Caco-2 (cell line): ENCODE measurements around the gene SYVN1. TPM values are rescaled to one million over a fixed set of nuclear protein-coding genes. Genes with fewer than 3 reads are reported as not detected.
"Not testable (repeated sequence)": the region's sequence is repeated elsewhere in the genome, so short reads cannot be mapped to it uniquely, and the experiment has no call there.

Source experiments
- BruUV-seq: library from RNA; stranded (reverse); fragments of 400-500 nt; replicated peaks from 2 replicates; lab custom pipeline; 2021; lab: Mats Ljungman, UMichigan
- CTCF ChIA-PET: fragments of 300-600 bp; sonication (Branson Sonifier 250); formaldehyde crosslinking; loops from one replicate; lab custom pipeline; 2022; ENCODE audit warnings: antibody characterized with exemption; lab: Charles Lee
- POLR2A ChIA-PET: fragments of 300-600 bp; sonication (Branson Sonifier 250); formaldehyde crosslinking; loops from one replicate; lab custom pipeline; 2022; ENCODE audit warnings: antibody characterized with exemption; lab: Charles Lee
- DNase-seq, 2 experiments: peaks; one replicate each; pipeline versions ENCODE4 v3.0.0 to v3.0.0-alpha.2; 2020 to 2022
- H3K27me3 ChIP-seq: replicated peaks from 2 replicates; pipeline ENCODE4 v1.6.0; 2011; ENCODE audit warnings: low read length; ENCODE audit not compliant: control insufficient read depth, insufficient read depth
- H3K36me3 ChIP-seq: 2 replicates; pipeline ENCODE4 v1.5.1; 2011; ENCODE audit warnings: low read length; ENCODE audit not compliant: control insufficient read depth, insufficient read depth
- H3K4me1 ChIP-seq: fragments of 250-450 bp; sonication (Bioruptor Pico); 2 replicates; pipeline ENCODE4 v1.5.1; 2020; ENCODE audit warnings: mild to moderate bottlenecking
- H3K4me3 ChIP-seq: 2 replicates; pipeline ENCODE4 v1.5.1; 2011; ENCODE audit warnings: low read depth, mild to moderate bottlenecking, control low read depth, low read length
- H3K9me3 ChIP-seq: fragments of 250-450 bp; sonication (Bioruptor Pico); 2 replicates; pipeline ENCODE4 v1.5.1; 2020; ENCODE audit warnings: mild to moderate bottlenecking, moderate library complexity
- H3K27ac Mint-ChIP-seq: one replicate; pipeline ENCODE4 v1.8.0; 2022; ENCODE audit warnings: mixed read lengths; ENCODE audit not compliant: unreplicated experiment
- H3K27me3 Mint-ChIP-seq: one replicate; pipeline ENCODE4 v1.8.0; 2022; ENCODE audit warnings: mixed read lengths; ENCODE audit not compliant: insufficient read depth, unreplicated experiment
- H3K36me3 Mint-ChIP-seq: one replicate; pipeline ENCODE4 v1.8.0; 2022; ENCODE audit warnings: mild to moderate bottlenecking, mixed read lengths; ENCODE audit not compliant: insufficient read depth, unreplicated experiment
- H3K4me1 Mint-ChIP-seq: one replicate; pipeline ENCODE4 v1.8.0; 2022; ENCODE audit warnings: low read depth, mixed read lengths; ENCODE audit not compliant: unreplicated experiment
- H3K4me3 Mint-ChIP-seq: one replicate; pipeline ENCODE4 v1.8.0; 2022; ENCODE audit warnings: mild to moderate bottlenecking, moderate library complexity, mixed read lengths; ENCODE audit not compliant: unreplicated experiment
- H3K9me3 Mint-ChIP-seq: one replicate; pipeline ENCODE4 v1.8.0; 2022; ENCODE audit warnings: mixed read lengths; ENCODE audit not compliant: unreplicated experiment
- intact Hi-C: fragments of 100-400 bp; cut with micrococcal nuclease; formaldehyde crosslinking; loops from one replicate; pipeline ENCODE4 v1.10.0; 2022; ENCODE audit not compliant: unreplicated experiment
- total RNA-seq: library from RNA; stranded (reverse); gene quantifications from 2 replicates; pipeline ENCODE4 v1.2.3, GENCODE V29; 2022
- TF ChIP-seq, protein P1 (sequence below), 2 experiments: fragments of 200-600 bp in 1 of 2; IDR thresholded peaks; 1 replicate in 1 of 2; 2 replicates in 1 of 2; pipeline versions ENCODE4 v1.5.1 to v1.8.0; 2011 to 2022; ENCODE audit warnings: antibody characterized with exemption in 1 of 2, control low read depth in 1 of 2, inconsistent platforms in 1 of 2, low read depth in 1 of 2, low read length in 1 of 2, mild to moderate bottlenecking in 1 of 2, moderate library complexity in 1 of 2; ENCODE audit not compliant: insufficient read depth in 1 of 2, severe bottlenecking in 1 of 2, unreplicated experiment in 1 of 2

Gene SYVN1
- total RNA-seq, 1 experiment from 2014 or later = 50.9 TPM

DNA sequence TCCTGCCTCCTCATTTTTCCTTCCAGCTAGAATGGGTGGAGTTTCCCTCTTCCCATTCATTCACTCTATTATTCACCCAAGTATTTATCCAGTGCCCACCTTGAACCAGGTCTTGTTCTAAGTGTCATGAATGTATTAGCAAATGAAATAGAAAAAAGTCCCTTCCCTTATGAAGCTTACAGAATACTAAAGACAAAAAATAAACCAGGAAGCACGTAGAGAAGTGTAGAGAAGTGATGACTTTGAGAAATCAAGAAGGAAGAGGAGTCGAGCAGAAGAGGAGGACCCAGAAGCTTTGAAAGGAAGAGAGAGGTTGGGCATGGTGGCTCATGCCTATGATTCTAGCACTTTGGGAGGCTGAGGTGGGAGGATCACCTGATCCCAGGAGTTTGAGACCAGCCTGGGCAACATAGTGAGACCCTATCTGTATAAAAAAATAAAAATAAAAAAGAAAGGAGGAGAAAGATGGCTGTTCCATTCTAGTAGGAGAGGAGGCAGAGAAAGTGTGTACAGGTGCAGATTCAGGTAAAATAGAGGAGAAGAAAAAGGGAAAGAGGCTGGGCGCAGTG is 17.1 kb upstream of the SYVN1 start:
- ChIA-PET CTCF (no interaction called here), POLR2A (no interaction called here)
- Histone ChIP-seq H3K36me3 (no peaks in the 10 kb centered on the region), H3K27me3 (no peaks in the 10 kb centered on the region; the same call in none of the 2 replicates), H3K4me1 (no peaks in the 10 kb centered on the region), H3K4me3 (no peak overlapping the region), H3K9me3 (peaks cover 11% of the 10 kb centered on the region; the same call in 1 of the 2 replicates)
- intact Hi-C loops = no loop called here
- Mint-ChIP-seq H3K27me3 (no peaks in the 10 kb centered on the region), H3K9me3 (no peaks in the 10 kb centered on the region), H3K4me1 (peaks cover 6% of the 10 kb centered on the region), H3K36me3 (no peaks in the 10 kb centered on the region), H3K4me3 (no peak overlapping the region), H3K27ac (no peak overlapping the region)
- BruUV-seq = no TSS peak
- TF ChIP-seq, protein P1, sequence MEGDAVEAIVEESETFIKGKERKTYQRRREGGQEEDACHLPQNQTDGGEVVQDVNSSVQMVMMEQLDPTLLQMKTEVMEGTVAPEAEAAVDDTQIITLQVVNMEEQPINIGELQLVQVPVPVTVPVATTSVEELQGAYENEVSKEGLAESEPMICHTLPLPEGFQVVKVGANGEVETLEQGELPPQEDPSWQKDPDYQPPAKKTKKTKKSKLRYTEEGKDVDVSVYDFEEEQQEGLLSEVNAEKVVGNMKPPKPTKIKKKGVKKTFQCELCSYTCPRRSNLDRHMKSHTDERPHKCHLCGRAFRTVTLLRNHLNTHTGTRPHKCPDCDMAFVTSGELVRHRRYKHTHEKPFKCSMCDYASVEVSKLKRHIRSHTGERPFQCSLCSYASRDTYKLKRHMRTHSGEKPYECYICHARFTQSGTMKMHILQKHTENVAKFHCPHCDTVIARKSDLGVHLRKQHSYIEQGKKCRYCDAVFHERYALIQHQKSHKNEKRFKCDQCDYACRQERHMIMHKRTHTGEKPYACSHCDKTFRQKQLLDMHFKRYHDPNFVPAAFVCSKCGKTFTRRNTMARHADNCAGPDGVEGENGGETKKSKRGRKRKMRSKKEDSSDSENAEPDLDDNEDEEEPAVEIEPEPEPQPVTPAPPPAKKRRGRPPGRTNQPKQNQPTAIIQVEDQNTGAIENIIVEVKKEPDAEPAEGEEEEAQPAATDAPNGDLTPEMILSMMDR (IDR thresholded peaks at IDR 0.05; ENCODE audit: insufficient read depth in 1 of 2, low read depth in 1 of 2, low read length in 1 of 2, severe bottlenecking in 1 of 2, unreplicated experiment in 1 of 2) = no peak
- no peak for DNase-seq

DNA sequence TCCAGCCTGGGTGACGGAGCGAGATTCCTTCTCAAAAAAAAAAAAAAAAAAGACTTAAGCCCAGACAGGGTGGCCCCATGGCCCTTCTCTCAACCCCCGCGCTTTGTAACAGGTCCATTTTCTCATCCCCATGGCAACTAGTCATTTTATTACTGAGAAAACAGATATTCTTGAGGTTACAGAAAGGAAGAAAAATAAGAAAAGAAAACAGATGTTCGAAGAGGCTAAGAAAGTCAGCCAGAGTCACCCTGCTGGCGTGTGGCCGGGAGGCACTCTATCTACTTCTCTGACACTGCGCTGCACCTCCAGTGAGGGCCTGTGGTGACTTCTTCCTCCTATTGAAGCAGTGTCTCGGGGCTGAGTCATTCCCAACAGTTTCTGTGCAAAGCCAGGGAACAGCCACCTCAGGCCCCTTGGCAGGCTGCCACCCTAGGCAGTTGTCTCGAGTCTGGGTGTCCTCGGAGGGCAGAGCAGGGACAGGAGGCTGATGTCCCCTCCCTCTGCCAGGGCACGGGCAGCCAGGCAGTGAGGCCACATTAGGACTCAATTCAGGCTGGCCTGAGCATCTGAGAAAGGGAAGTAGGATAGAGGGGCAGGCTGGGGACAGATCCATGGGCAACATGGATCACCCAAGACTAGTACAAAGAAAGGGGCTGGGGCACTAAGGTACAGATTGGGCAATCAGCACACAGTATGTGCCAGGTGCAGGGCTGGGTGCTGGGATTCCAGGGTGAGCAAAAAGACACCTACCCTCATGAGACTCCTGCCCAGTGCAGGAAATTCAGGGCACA is 16.4 kb upstream of the SYVN1 start:
- Mint-ChIP-seq H3K4me3 (no peak overlapping the region), H3K9me3 (no peaks in the 10 kb centered on the region), H3K4me1 (peaks cover 6% of the 10 kb centered on the region), H3K36me3 (no peaks in the 10 kb centered on the region), H3K27me3 (no peaks in the 10 kb centered on the region), H3K27ac (no peak overlapping the region)
- POLR2A ChIA-PET = no interaction called here
- no peaks in the 10 kb centered on the region for H3K4me1 ChIP-seq
- DNase-seq = no peak
- intact Hi-C loops = no loop called here
- no TSS peak for BruUV-seq
- H3K36me3 ChIP-seq = no peaks in the 10 kb centered on the region
- H3K9me3 ChIP-seq = peaks cover 11% of the 10 kb centered on the region; the same call in 1 of the 2 replicates
- H3K4me3 ChIP-seq = no peak overlapping the region
- TF ChIP-seq, protein P1 (IDR thresholded peaks at IDR 0.05; ENCODE audit: insufficient read depth in 1 of 2, low read depth in 1 of 2, low read length in 1 of 2, severe bottlenecking in 1 of 2, unreplicated experiment in 1 of 2) = no peak
- CTCF ChIA-PET = no interaction called here
- no peaks in the 10 kb centered on the region; the same call in none of the 2 replicates for H3K27me3 ChIP-seq

DNA sequence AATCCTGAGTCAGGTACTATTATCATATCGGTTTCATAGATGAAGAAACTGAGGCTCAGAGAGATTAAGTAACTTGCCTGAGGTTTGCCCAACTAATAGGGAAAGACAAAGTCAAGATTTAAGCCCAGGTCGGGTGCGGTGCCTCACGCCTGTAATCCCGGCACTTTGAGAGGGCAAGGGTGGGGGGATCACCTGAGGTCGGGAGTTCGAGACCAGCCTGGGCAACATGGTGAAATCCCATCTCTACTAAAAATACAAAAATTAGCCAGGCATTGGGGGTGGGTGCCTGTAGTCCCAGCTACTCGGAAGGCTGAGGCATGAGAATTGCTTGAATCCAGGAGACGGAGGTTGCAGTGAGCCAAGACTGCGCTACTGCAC is 15.8 kb upstream of the SYVN1 start:
- CTCF ChIA-PET, H3K27me3 Mint-ChIP-seq, H3K9me3 Mint-ChIP-seq, H3K4me3 Mint-ChIP-seq, H3K36me3 ChIP-seq, H3K4me1 Mint-ChIP-seq, intact Hi-C loops, H3K4me1 ChIP-seq, H3K27ac Mint-ChIP-seq, DNase-seq, H3K4me3 ChIP-seq, H3K27me3 ChIP-seq, POLR2A ChIA-PET, BruUV-seq, H3K36me3 Mint-ChIP-seq: not testable (repeated sequence)
- H3K9me3 ChIP-seq = peaks cover 11% of the 10 kb centered on the region; the same call in 1 of the 2 replicates
